Keratinocyte (primary cell): ENCODE measurements around the gene LYPD6B.

Source experiments
- CTCF ChIP-seq, 3 experiments: IDR thresholded peaks in 1 of 3; conservative IDR thresholded peaks in 1 of 3; optimal IDR thresholded peaks in 1 of 3; 2 replicates in 2 of 3; 3 replicates in 1 of 3; pipeline versions ENCODE3 to v1.5.1; 2011; ENCODE audit warnings: low read length in 3 of 3, mild to moderate bottlenecking in 3 of 3, moderate library complexity in 2 of 3, control low read depth in 1 of 3, inconsistent platforms in 1 of 3; ENCODE audit not compliant: insufficient read depth in 2 of 3; ENCODE audit errors: extremely low read depth in 1 of 3
- EZH2 ChIP-seq: IDR thresholded peaks from one replicate; pipeline ENCODE4 v1.6.1; 2012; ENCODE audit warnings: inconsistent platforms, mild to moderate bottlenecking, low read length, moderate library complexity

GRCh38 chr2:149129433-149129832, 90.9 kb downstream of the LYPD6B start:
- TF ChIP-seq CTCF (optimal IDR thresholded peaks at IDR 0.05 in 1 of 3, IDR thresholded peaks at IDR 0.05 in 1 of 3, conservative IDR thresholded peaks at IDR 0.05 in 1 of 3; ENCODE audit: extremely low read depth in 1 of 3, insufficient read depth in 2 of 3, low read length in 3 of 3) (no peak), EZH2 (no peak)
